GM18520 (cell line): ENCODE results near the gene UTS2B.

Experiments
- ATAC-seq: cut with Tn5 transposase; IDR thresholded peaks from one replicate; pipeline ENCODE4 v1.9.1; 2021; ENCODE audit not compliant: unreplicated experiment

The UTS2B gene

GRCh38 chr3:191353022-191353777 is 22.9 kb upstream of the UTS2B start:
- ATAC-seq = peak; percentile 29

DNA sequence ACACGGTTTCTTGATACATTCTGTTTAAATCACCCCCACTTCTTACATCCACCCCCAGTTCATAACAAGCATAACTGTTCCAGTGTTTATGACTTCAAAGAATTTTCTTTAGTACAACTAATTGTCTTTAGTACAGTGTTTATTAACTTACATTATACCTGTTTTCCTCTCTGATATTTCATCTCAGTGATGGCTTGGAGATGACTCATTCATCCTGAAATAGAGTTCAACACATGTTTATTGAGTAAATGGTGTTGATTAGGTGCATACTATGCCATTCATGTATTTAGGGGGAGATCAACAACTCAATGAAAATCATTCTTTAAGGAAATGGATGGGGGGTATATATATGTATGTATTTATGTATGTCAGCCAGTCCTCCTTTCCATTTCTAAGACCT is 21.7 kb upstream of the UTS2B start:
- ATAC-seq = no peak

GRCh38 chr3:191350396-191351090 is 20.2 kb upstream of the UTS2B start:
- no peak for ATAC-seq

DNA sequence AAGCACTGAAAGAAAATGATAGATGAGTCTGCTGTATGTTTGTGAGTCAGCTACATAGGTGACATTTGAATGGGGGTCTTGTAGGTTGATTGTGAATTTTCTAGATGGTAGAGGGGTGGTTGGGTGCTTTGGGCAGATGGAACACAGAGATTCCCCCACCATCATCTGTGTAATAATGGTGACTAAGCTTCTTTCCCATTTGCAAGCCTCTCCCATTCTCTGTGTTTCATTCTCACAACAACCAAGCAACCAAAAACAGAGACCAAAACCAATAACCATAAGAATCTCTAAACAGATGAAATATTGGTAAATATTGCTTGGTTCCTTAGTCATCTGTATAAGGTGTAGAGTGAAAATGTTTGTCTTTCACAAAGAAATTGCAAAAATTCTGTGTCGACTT is 17.8 kb upstream of the UTS2B start:
- ATAC-seq = no peak

DNA sequence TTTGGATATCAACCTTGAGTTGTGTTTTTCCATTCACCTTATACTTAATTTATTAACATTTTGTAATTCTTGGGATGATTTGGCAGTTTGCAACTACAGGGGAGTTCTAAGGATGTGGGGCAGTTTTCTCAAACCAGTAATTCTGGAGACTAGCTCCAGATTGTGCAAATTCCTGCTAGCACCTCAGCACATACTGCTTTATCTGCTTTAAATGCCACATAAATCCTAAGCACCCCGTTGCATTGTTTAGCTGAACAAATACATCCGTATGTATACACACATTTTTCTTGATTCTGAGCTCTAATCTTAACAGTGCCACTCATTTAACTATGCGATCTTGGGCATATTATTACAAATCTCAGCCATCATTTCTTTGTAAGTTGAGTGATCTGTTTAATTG is 16.9 kb upstream of the UTS2B start:
- ATAC-seq = no peak

DNA sequence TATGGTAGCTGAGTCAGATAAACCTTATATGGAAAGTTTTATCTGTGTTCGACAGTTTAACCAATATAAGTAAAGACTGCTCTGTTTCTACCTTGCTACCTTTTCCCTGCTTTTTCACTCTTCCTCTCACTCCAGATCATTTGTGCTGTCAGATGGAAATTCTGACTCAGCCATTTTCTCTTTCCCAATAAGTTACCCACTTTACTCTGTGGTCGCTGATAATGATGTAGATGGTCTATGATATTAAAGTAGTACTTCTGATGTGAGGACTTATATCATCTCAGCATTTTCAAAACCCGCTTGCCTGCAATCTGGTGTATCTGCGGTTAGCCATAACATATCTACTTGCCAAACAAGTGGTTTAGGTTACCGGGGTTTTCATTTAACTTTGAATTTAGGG is 15.0 kb upstream of the UTS2B start:
- no peak for ATAC-seq

DNA sequence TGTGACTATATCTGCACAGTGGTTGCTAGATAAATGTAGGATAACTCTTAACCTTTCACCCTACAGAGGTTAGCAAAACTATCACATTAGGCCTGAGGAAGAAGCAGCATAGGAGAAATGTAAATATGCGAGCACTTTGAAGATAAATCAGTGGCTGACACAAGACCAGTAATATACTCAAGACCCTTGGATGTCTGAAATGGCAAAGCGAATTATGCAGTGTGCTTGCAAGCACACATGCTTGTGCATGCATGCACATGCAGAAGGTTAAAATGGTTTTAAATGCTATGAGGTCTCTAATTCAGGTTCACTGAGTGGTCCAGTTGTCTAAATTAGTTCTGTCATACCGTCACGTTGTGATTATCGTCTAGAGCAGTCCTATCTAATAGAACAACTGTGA is 13.6 kb upstream of the UTS2B start:
- no peak for ATAC-seq

DNA sequence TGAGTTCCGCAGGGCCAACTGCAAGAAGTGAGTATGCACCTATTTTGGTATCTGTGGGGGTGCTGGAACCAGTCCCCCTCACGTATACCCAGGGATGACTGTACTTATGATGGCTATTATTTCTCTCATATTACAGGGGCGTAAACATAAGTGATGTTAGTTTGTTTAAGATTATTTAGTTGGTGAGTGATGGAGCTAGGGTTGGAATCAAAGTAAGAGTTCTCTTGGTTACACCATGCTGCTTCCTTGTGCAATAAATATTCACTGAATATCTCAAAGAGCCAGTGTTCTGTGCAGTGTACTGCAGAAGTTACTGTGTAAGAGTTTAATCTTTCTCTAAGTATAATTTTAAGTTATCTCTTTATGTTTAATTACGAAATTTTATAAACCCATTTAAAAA is 12.8 kb upstream of the UTS2B start:
- no peak for ATAC-seq

- ATAC-seq = no peak
Measured at GRCh38 chr3:191342411-191342810, 12.1 kb upstream of the UTS2B start.

DNA sequence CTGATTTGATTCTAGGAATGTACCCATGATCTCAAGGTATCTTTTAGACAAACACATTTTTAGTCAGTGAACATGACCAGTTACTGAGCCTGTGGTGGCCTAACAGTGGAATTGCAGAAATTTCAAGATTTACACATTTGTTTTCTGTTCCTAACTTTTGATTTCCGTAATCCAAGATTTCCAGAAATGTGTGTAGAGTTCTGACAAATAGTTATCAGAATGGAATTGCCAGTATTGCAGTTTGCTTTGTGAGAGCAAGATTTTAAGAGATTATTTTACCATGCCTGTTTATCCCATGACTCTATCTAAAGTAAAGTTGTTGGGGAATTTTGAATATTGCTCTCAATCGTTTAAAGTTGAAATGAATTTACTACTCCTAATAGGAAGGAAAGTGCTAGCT is 11.7 kb upstream of the UTS2B start:
- no peak for ATAC-seq

DNA sequence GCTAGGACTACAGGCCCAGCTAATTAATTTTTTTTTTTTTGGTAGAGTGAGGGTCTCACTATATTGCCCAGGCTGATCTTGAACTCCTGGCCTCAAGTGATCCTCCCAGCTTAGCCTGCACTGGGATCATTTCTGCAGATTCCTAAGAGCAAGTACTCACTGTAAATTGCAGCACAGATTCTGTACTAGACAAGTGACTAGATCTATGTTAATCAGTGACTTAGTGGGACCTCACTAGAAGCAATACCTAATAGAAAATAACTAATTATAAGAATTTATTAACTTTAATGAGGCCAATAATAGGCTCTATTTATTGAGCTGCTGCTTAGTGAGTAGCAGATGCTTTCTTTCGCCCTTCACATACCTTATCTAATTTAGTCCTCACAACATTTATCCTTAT is 10.6 kb upstream of the UTS2B start:
- ATAC-seq = no peak

GRCh38 chr3:191340351-191340750 is 10.0 kb upstream of the UTS2B start:
- no peak for ATAC-seq

DNA sequence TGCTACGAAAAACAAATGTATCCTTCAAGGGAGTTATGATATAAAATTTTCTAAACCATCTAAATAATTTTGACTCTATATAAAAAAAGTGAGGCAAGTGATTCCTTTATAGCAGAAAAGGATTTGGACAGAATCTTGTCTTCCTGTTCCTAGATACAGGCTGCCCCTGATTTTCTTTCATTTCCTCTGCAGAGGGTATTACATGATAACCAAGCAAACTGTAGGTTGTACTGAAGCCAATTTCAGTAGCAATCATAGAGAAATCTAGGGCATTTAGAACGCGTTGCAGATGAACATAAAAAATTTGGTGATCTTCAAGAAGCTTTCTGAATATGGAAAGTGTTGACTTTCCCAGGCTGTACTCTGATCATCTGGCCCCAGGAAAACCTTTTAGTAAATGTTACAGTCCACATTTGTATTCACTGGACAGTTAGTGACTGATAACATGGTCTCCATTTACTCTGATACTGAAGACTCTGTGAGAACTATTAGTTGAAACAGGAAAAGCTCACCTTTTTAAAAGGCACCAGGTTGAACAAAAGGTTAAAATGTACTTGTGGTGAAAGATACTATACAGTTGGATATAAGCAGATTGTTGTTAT is 9.1 kb upstream of the UTS2B start:
- no peak for ATAC-seq

DNA sequence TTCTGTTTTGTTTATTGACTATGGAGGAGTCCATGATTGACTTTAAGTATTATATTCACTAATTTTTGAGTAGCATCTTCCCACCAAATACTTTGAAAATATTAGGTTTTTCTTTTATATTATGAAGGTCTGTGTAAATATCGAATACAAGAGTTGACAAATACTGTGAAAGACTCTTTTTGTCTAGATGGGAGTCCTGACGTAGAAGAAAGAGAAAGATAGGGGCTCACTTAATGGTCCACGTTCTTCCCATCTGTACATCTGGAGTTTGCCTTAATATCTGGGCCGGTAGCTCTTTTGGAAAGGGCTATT is 7.8 kb upstream of the UTS2B start:
- no peak for ATAC-seq

- peak; percentile 33 for ATAC-seq
Measured at GRCh38 chr3:191336833-191337232, 6.5 kb upstream of the UTS2B start.

- ATAC-seq = no peak
Measured at GRCh38 chr3:191334346-191334893, 4.1 kb upstream of the UTS2B start.

- no peak for ATAC-seq
Measured at GRCh38 chr3:191333298-191333880, 3.1 kb upstream of the UTS2B start.

DNA sequence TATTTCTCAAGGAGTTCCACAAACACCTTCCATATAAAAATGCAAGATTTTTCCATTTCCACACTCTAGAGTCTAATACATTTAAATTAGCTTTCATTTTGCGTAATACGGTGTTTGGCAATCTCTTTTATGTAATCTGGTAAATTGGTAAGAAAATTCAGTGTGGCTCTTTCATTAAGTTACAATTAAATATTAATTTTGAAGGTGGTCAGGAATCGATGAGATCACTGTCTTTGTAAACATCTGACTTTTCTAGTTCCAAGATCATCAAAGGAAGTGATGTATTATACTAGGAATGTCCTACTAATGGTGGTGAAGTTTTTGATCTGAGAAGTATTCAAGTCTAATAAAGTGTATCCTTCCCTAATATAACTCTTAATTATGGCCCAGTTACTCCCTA is 1.1 kb upstream of the UTS2B start:
- no peak for ATAC-seq

- no peak for ATAC-seq
Measured at GRCh38 chr3:191330530-191331048, 263 bp upstream of the UTS2B start.

DNA sequence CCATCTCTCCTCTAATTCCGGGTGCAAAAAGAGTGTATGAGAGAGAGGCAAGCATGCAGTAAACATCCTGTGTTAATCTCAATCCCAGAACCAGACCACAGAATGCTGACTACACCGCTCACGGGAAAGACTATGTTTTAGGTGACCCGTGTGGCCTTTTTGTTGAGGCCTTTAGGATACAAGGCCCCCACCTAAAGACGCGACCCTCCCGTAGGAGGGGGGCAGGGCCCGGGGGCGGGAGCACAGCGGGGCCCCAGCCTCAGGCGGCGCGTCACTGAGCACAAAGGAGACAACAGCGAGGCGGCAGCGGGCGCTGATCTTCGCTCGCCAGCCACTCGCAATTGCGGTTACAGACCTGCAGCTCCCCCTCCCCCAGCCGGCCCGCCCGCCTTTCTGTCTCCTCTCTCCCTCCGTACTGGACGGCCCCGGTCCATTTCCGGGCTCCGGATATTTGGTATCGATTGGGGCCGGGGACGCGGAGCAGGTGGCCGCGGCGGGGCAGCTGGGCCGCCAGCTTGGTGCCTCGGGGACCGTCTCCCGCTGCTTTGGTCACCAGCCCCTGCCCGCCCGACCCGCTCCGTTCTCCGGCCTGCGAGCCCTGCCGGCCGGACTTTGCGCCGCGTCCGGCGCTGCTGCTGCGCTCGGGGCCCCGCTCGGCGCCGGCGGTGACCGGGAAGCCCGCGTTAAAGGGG is 1.2 kb downstream of the UTS2B start, which contains the start of gene CCDC50:
CCDC50 (plus strand) TSS at position 433 of the 692 bp plus-strand sequence. CDS start 281 bp downstream, outside the sequence.
- peak; percentile 44 for ATAC-seq
